Lower lobe of right lung (tissue), 2 donors: ENCODE results near the gene ITSN1. TPM values are rescaled to one million over a fixed set of nuclear protein-coding genes. Genes with fewer than 3 reads are reported as not detected.
"Not testable (repeated sequence)": the region's sequence is repeated elsewhere in the genome, so short reads cannot be mapped to it uniquely, and the experiment has no call there.

ENCODE experiments used
- ATAC-seq, 2 donors: fragments of 200-7000 bp; cut with Tn5 transposase; one replicate each; pipeline ENCODE4 v1.9.1; 2020 to 2022; ENCODE audit warnings: mild to moderate bottlenecking in 2 of 2, moderate library complexity in 2 of 2
- DNase-seq: peaks from one replicate; pipeline ENCODE4 v3.0.0-alpha.2; 2020
- H3K27ac ChIP-seq: fragments of 200-600 bp; one replicate; pipeline ENCODE4 v1.8.0; 2022
- H3K27me3 ChIP-seq: fragments of 200-600 bp; one replicate; pipeline ENCODE4 v1.8.0; 2022; ENCODE audit warnings: low read depth
- H3K36me3 ChIP-seq: fragments of 200-600 bp; one replicate; pipeline ENCODE4 v1.8.0; 2022; ENCODE audit warnings: mild to moderate bottlenecking
- H3K4me1 ChIP-seq: fragments of 200-600 bp; one replicate; pipeline ENCODE4 v1.8.0; 2022
- H3K4me3 ChIP-seq: fragments of 200-600 bp; one replicate; pipeline ENCODE4 v1.8.0; 2022; ENCODE audit warnings: mild to moderate bottlenecking
- H3K9me3 ChIP-seq: fragments of 200-600 bp; one replicate; pipeline ENCODE4 v1.8.0; 2022
- intact Hi-C: fragments of 100-400 bp; cut with DNase I; formaldehyde crosslinking; loops from one replicate; pipeline ENCODE4 v1.11.0; 2022
- total RNA-seq: library from RNA; stranded (reverse); fragmentation: NEBNext Ultra II Directional; extraction: Animal tissue kit (Norgen Biotek cat#: 25700); gene quantifications from one replicate; pipeline ENCODE4 v1.2.1, GENCODE V29; 2021
- TF ChIP-seq, protein P1 (sequence below): fragments of 200-600 bp; IDR thresholded peaks from one replicate; pipeline ENCODE4 v1.8.0; 2022; ENCODE audit warnings: antibody characterized with exemption, mild to moderate bottlenecking
- donor health status: DM: no; HTN: yes; CAD: no; lungs with severe emphysema.

The ITSN1 gene
- total RNA-seq, 1 donor from 2014 or later, result 31.4 TPM

DNA sequence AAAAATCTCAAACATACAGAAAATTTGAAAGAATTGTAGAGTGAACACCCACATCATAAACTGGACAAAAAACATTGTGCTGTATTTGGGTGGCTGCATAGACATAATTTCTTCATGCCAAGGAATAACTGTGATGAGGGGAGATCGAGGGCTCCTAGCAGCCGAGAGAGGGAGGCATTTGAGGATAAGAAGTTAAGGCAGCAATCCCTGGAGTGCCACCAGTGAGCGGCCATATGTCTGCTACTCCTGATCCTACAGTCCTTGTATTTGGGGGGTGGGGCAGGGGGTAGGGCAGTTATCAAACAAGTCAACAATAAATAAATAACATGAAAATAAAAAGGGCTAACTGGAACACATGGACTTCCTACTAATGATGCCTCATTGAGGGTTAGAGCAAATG, 218.8 kb downstream of the ITSN1 start:
- intact Hi-C loops, result no loop called here
- no peak for ATAC-seq
- Histone ChIP-seq H3K4me3 (no peak overlapping the region), H3K36me3 (no peaks in the 10 kb centered on the region), H3K27ac (no peak overlapping the region), H3K4me1 (no peaks in the 10 kb centered on the region), H3K9me3 (no peaks in the 10 kb centered on the region), H3K27me3 (no peaks in the 10 kb centered on the region)
- no peak for DNase-seq
- TF ChIP-seq, protein P1, sequence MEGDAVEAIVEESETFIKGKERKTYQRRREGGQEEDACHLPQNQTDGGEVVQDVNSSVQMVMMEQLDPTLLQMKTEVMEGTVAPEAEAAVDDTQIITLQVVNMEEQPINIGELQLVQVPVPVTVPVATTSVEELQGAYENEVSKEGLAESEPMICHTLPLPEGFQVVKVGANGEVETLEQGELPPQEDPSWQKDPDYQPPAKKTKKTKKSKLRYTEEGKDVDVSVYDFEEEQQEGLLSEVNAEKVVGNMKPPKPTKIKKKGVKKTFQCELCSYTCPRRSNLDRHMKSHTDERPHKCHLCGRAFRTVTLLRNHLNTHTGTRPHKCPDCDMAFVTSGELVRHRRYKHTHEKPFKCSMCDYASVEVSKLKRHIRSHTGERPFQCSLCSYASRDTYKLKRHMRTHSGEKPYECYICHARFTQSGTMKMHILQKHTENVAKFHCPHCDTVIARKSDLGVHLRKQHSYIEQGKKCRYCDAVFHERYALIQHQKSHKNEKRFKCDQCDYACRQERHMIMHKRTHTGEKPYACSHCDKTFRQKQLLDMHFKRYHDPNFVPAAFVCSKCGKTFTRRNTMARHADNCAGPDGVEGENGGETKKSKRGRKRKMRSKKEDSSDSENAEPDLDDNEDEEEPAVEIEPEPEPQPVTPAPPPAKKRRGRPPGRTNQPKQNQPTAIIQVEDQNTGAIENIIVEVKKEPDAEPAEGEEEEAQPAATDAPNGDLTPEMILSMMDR, result no peak

DNA sequence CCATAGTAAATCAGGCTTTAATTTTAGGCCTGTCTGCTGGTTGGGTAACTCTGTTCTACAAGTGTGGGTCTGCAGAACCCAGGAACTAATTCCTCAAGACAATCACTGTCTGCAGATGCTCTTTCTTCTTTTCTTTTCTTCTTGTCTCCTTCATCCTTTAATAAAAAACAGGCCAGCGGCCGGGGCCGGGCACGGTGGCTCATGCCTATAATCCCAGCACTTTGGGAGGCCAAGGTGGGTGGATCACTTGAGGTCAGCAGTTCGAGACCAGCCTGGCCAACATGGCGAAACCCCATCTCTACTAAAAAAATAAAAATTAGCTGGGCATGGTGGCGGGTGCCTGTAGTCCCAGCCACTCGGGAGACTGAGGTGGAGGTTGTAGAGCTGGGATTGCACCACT, 220.9 kb downstream of the ITSN1 start:
- H3K36me3 ChIP-seq, ATAC-seq, intact Hi-C loops, H3K27me3 ChIP-seq, H3K9me3 ChIP-seq, DNase-seq, H3K27ac ChIP-seq, H3K4me1 ChIP-seq, H3K4me3 ChIP-seq: not testable (repeated sequence)

DNA sequence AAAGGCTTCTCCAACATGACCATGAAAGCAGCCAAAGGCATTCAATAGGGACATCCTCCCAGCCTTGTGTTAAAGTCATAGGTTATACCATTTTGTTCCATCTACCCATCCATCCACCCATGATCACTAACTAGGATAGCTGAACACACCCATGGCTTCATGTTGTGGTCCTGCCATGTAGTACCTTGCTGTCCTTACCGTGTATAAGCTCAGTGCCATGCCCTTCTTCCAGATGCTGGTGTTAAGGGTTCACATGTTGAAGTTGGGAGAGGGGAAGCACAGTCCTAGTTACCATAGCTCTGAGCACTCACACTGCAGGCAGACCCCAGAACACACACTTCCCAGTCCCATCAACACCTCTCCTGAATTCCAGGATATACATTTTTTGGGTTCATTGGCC, 221.8 kb downstream of the ITSN1 start:
- H3K9me3 ChIP-seq, result no peaks in the 10 kb centered on the region
- DNase-seq (no peak), ATAC-seq (no peak)
- no peaks in the 10 kb centered on the region for H3K27me3 ChIP-seq
- TF ChIP-seq, protein P1, result no peak
- H3K4me3 ChIP-seq, result no peak overlapping the region
- no peaks in the 10 kb centered on the region for H3K36me3 ChIP-seq
- H3K27ac ChIP-seq, result no peak overlapping the region
- intact Hi-C loops, result no loop called here
- H3K4me1 ChIP-seq, result no peaks in the 10 kb centered on the region

DNA sequence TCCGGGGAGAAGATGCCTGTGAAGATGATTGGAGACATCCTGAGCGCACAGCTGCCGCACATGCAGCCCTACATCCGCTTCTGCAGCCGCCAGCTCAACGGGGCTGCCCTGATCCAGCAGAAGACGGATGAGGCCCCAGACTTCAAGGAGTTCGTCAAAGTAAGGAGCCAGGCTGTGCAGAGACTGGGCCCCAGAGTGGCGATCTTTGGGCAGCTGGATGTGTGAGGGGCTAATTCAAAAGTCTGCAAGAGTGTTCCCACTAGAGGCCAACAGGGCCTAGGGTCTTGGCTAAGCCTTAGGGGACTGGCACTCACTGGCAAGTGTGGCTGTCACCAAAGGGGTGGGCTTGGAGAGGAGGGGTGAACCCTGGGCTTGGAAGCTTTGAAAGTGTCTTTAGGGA, 222.9 kb downstream of the ITSN1 start:
- Histone ChIP-seq H3K27ac (no peak overlapping the region), H3K9me3 (no peaks in the 10 kb centered on the region), H3K27me3 (no peaks in the 10 kb centered on the region), H3K4me3 (no peak overlapping the region), H3K4me1 (no peaks in the 10 kb centered on the region), H3K36me3 (no peaks in the 10 kb centered on the region)
- no peak for ATAC-seq
- intact Hi-C loops, result no loop called here
- TF ChIP-seq, protein P1, result no peak
- DNase-seq, result no peak

DNA sequence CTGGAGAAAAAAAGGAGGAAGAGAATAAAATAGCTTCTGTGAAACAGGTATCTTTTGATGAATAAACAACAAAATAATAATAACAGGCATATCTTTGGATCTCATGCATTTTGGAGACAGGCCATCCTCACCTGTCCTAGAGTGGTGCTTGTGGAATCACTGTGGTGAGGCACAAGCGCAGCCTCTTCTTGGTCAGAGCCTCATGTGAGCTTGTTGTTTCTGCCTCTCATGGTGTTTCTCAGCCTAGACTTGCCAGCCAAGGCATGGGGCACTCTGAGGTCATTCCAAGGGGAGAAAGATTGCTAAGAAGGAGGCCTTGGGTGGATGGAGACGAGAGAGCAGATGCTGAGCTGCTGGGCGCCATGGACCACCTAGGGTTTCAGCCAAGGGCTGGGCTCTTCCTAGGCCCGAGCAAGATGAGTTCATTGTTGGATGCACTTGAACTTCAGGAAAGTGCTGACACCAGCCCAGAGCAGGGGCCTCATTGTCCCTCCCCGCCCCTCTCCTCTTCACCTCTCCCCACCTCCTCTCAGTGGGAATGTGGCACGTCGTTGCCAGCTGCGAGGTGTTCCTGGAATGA, 223.8 kb downstream of the ITSN1 start:
- Histone ChIP-seq H3K4me1 (no peaks in the 10 kb centered on the region), H3K36me3 (no peaks in the 10 kb centered on the region), H3K9me3 (no peaks in the 10 kb centered on the region), H3K4me3 (no peak overlapping the region), H3K27me3 (no peaks in the 10 kb centered on the region), H3K27ac (no peak overlapping the region)
- TF ChIP-seq, protein P1, result no peak
- no peak for DNase-seq
- intact Hi-C loops, result no loop called here
- no peak for ATAC-seq

DNA sequence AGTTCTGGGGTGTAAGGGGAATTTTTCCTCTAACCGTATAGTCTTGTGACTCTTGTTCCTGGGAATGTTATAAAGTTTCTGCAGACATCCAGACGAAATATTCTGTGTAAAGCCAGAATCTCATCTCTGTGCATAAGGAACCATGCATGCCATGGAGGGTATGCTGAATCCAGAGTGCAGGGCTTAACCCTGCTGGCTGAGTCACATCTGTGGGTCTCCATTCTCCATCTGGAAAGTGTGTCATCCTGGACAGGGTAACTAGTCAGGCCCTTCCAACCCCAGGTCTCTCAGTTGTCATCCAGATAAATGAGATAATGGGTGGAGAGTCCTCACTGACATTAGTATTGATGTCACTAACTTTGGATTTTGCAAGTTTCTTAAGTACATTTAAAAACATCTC, 224.5 kb downstream of the ITSN1 start:
- no peaks in the 10 kb centered on the region for H3K27me3 ChIP-seq
- DNase-seq (no peak), ATAC-seq (no peak)
- no peaks in the 10 kb centered on the region for H3K36me3 ChIP-seq
- no peaks in the 10 kb centered on the region for H3K4me1 ChIP-seq
- H3K4me3 ChIP-seq, result no peak overlapping the region
- no peak overlapping the region for H3K27ac ChIP-seq
- H3K9me3 ChIP-seq, result no peaks in the 10 kb centered on the region
- TF ChIP-seq, protein P1, result no peak
- intact Hi-C loops, result no loop called here

DNA sequence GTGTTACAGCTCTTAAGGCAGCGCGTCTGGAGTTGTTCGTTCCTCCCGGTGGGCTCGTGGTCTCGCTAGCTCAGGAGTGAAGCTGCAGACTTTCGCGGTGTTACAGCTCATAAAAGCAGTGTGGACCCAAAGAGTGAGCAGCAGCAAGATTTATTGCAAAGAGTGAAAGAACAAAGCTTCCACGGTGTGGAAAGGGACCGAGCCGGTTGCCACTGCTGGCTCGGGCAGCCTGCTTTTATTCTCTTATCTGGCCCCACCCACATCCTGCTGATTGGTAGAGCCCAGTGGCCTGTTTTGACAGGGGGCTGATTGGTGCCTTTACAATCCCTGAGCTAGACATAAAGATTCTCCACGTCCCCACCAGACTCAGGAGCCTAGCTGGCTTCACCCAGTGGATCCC, 225.6 kb downstream of the ITSN1 start:
- H3K27me3 ChIP-seq, H3K27ac ChIP-seq, H3K4me1 ChIP-seq, intact Hi-C loops, H3K36me3 ChIP-seq, H3K9me3 ChIP-seq, DNase-seq, ATAC-seq, H3K4me3 ChIP-seq: not testable (repeated sequence)
